ENCODE results near the gene RFNG.
"Not testable (repeated sequence)": the region's sequence is repeated elsewhere in the genome, so short reads cannot be mapped to it uniquely, and the experiment has no call there.

RFNG gene

GRCh38 chr17:82042649-82043048, 9.0 kb downstream of the RFNG start:
- DNase-seq (ENCODE audit: low read depth, low spot score): no peak

- no peak for DNase-seq (ENCODE audit: low read depth, low spot score)
Measured at GRCh38 chr17:82041144-82041814, 10.3 kb downstream of the RFNG start.

- no peak for DNase-seq (ENCODE audit: low read depth, low spot score)
Measured at GRCh38 chr17:82039695-82040299, 11.8 kb downstream of the RFNG start.

DNA sequence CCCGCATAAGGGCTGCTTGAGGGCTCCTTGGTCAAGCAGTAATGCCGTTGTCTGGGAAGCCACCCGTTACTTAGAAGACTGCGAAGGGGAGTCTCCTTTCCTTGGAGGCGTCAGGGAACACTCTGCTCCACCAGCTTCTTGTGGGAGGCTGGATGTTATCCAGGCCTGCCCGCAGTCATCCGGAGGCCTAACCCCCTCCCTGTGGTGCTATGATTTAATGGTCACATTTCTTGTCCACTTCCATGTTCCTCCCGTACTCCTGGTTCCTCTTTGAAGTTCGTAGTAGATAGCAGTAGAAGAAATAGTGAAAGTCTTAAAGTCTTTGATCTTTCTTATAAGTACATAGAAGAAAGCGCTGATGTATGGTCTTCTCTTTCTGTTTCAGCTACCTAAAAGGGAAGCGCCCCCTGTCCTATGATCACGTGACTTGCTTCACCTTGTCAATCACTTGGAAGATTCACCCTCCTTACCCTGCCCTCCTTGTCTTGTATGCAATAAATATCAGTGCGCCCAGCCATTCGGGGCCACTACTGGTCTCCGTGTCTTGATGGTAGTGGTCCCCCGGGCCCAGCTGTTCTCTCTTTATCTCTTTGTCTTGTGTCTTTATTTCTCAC, 12.7 kb downstream of the RFNG start:
- DNase-seq (ENCODE audit: low read depth, low spot score): not testable (repeated sequence)

- DNase-seq (ENCODE audit: low read depth, low spot score): no peak
Measured at GRCh38 chr17:82037889-82038195, 13.8 kb downstream of the RFNG start.

DNA sequence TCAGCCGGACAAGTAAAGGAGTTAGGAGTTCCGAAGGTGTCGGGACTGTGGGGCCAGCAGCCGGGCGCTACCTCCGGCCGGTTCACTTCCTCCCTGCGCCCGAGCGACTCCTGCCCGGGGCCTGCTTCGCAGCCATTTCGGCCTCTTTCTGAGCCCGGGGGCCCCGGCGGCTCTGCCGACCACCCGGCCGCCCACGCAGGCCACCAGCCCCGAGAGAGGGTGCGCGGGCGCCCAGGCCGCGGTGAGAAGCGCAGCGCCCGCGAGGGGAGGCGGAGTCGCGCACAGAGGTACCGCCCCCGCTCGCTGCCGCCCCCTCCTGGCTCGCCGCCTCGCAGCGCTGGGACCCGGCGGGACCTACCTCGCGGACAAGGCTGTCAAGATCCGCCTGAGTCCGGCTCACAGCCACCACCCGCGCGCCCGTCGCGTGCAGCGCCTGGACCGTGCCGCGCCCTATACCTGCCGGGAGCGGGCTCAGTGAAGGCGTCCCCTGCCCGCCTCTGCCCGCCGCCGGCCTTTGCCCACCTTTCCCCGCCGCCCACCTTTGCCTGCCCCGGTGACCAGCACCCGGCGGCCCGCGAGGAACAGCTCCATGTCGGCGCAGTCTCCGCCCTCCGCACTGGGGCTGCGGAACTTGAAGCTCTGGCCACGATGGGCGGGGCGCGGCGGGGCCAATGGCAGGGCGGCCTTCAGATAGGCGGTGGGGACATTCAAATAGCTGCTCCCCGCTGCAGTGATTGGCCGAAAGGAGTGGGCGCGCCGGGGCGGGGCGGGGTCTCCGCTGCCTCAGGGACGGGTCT, 14.3 kb downstream of the RFNG start, which contains the start of gene DCXR:
DCXR (minus strand) TSS at position 606 of the 797 bp plus-strand sequence; CDS start at position 591, 15 bp downstream.
- DNase-seq (ENCODE audit: low read depth, low spot score): peak; percentile 64

GRCh38 chr17:82036634-82037091, 14.9 kb downstream of the RFNG start:
- no peak for DNase-seq (ENCODE audit: low read depth, low spot score)

- no peak for DNase-seq (ENCODE audit: low read depth, low spot score)
Measured at GRCh38 chr17:82035956-82036633, 15.5 kb downstream of the RFNG start.

- no peak for DNase-seq (ENCODE audit: low read depth, low spot score)
Measured at GRCh38 chr17:82035488-82035887, 16.1 kb downstream of the RFNG start.

- no peak for DNase-seq (ENCODE audit: low read depth, low spot score)
Measured at GRCh38 chr17:82034371-82035011, 17.1 kb downstream of the RFNG start.

GRCh38 chr17:82033359-82034085, 18.1 kb downstream of the RFNG start:
- DNase-seq (ENCODE audit: low read depth, low spot score): no peak

- DNase-seq (ENCODE audit: low read depth, low spot score): no peak
Measured at GRCh38 chr17:82031885-82032627, 19.6 kb downstream of the RFNG start.

DNA sequence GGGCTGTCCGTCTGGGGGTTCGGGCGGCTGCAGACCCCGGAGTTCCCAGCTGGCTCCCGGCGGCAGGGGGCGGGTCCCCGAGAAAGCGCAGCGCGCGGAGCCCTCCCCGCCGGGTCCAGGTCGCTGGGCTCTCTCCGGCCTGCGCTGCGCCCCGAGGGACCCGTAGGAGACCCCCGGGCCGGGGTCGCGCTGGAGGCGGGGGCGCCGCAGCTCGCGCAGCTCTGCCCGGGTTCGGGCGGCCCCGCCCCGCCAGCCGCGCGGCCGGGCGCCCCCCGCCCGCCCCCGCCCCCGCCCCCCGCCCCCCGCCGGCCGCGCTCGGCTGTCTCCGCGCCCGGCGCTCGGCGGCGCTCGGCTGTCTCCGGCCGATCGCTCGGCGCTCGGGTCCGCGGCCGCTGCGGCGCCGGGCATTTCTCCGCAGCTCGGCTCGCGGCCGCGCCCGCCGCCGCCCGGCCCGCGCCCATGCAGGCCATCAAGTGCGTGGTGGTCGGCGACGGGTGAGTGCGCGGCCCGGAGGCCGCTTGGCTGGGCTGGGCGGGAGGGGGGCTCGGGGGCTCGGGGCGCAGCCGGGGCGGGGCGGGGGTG, 20.2 kb downstream of the RFNG start, which contains the start of gene RAC3:
RAC3 (plus strand) TSS at position 376 of the 582 bp plus-strand sequence; CDS start at position 460, 84 bp downstream.
- DNase-seq (ENCODE audit: low read depth, low spot score): no peak

GRCh38 chr17:82030470-82031302, 20.9 kb downstream of the RFNG start:
- no peak for DNase-seq (ENCODE audit: low read depth, low spot score)

DNA sequence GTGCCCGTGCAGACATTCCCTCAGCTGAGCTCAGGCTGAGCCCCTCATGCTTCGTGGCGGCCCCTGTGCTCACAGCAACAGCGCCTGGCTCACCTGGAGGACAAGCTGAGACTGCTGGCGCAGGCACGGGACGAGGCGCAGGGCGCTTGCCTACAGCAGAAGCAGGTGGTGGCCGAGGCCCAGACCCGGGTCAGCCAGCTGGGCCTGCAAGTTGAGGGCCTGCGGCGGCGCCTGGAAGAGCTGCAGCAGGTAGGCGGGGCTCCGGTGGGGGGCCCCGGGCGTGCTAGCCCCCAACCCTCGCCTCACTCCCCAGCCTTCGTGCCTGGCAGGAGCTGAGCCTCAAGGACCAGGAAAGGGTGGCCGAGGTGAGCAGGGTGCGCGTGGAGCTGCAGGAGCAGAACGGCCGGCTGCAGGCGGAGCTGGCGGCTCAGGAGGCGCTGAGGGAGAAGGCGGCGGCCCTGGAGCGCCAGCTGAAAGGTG, 21.6 kb downstream of the RFNG start:
- no peak for DNase-seq (ENCODE audit: low read depth, low spot score)

DNA sequence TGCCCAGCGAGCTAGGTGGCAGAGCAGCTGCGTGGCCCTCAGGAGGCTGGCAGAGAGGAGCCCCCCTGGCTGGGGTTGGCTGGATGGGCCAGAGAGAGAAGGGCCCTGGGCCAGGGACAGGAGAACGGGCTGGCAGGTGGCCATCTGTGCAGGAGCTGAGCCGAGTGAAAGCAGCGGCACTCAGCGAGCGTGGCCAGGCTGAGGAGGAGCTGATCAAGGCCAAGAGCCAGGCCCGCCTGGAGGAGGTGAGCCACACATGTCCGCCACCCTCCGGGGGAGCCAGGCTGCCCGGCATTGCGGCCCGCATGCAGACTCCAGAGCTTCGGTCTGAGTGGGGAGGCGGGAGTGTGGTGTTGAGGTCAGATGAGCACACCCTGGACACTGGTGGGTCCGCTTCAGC, 22.2 kb downstream of the RFNG start:
- DNase-seq (ENCODE audit: low read depth, low spot score): no peak

- no peak for DNase-seq (ENCODE audit: low read depth, low spot score)
Measured at GRCh38 chr17:82028966-82029365, 22.6 kb downstream of the RFNG start.

DNA sequence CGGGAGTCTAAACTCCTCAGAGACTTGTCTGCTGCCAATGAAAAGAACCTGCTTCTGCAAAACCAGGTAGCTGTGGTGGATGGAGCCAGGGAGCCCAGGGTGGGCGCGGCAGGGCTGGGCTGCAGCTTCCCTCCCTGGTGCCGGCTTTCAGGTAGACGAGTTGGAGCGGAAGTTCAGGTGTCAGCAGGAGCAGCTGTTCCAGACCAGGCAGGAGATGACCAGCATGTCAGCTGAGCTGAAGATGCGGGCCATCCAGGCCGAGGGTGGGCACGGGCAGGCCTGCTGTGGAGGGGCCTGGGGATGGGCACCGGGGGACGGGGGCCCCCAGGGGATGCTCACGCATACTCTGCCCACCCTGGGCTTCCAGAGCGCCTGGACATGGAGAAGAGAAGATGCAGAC, 23.4 kb downstream of the RFNG start:
- DNase-seq (ENCODE audit: low read depth, low spot score): no peak

Measured in iPS DF 19.7 (cell line).